HG02870 (cell line): ENCODE results near the gene TUSC1.
"Not testable (repeated sequence)": the region's sequence is repeated elsewhere in the genome, so short reads cannot be mapped to it uniquely, and the experiment has no call there.

Experiments
- ATAC-seq: cut with Tn5 transposase; IDR thresholded peaks from one replicate; pipeline ENCODE4 v1.9.1; 2021; ENCODE audit warnings: mild to moderate bottlenecking, moderate library complexity; ENCODE audit not compliant: unreplicated experiment

TUSC1 gene

DNA sequence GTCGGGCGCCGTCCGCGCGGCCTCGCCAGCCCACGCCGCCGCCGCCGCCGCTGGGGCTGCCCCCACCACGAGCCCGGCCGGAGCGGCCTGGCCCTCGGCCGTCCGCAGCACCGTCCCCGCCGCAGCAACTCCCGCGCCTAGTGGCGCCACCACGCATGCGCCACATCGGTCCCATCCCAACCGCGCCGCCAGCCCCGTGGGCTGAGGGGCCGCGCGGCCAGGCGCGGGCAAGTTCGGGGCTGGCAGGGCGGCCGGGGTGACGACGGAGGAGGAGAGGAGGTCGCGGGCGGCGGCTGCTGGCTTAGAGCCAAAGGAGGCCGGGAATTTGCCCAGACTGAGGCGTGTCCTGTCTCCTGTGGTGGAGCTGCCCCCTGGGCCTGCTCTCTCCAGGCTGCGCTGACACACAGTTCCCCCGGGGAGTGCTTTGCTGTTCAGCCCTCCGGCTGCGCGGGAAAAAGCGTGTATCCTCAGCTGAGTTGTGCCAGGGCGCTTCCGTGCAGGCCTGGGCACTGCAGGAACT lies at the start of gene TUSC1:
Gene TUSC1 (minus strand): TSS at position 298 of the 520 bp plus-strand sequence. CDS start 132 bp downstream, at position 166.
- no peak for ATAC-seq

DNA sequence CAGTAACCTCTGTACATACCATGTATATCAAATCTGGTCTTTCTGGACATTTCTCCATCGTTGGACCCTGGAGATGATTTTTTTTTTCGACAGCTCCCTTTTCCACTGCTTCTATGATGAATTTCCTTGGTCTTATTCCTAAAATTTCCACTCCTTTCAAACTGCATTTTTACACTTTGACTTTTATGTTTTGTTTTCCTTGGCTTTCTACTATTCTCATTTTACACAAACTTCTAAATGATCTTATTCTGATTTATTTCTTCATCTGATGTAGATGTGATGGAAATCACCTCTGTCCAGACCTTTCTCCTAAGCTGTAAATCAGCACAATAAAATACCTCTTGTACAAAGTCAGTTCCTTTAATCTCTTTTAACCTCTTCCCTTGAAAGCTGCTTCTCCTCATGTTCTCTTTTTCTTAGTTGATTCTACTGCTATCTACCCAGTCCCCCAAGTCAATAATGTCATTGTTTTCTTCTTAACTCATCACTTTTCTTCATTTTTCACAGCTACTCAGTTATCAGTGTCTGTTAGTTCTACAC lies 48.7 kb upstream of the TUSC1 start:
- ATAC-seq = no peak

DNA sequence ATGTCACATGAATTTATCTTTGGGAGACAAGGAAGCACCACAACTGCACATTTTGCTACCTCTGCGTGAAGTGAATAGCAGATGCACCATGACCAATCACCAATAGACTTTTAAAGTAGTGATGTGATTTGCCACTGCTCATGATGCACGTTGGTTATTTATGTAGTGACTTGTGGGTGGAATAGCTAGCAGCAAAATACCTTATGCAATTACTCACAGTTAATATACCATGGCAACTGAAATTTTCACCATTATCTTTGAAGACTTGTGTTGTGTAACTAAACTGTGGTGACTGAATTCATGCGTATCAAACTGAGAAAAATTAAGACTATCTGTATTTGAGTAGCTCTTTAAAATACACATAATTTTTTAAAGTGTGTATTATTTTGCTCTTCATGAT lies 46.2 kb upstream of the TUSC1 start:
- ATAC-seq = no peak

DNA sequence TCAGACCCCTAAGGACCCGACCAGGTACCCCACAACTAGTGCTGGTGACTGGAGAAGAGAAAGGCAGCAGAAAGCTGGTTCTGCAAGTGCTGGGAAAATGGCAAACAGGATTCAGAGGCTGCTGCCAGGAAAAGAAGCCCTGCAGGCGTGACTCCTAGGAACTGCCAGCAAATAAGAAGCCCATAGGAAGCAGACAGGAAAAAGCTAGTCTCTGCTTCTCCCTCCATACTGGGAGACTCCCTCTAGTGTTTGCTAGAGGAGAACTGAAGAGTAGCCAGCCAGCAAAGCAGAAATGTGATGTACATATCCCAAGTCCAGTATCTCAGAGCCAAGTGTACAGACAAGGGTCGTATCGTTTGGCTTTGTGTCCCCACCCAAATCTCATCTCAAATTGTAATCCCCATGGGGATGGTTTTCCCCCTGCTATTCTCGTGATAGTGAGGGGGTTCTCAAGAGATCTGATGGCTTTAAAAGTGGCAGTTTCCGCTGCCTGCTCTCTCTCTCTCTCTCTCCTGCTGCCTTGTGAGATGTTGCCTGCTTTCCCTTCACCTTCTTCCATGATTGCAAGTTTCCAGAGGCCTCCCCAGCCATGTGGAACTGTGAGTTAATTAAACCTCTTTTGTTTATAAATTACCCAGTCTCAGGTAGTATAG lies 38.1 kb upstream of the TUSC1 start:
- no peak for ATAC-seq

DNA sequence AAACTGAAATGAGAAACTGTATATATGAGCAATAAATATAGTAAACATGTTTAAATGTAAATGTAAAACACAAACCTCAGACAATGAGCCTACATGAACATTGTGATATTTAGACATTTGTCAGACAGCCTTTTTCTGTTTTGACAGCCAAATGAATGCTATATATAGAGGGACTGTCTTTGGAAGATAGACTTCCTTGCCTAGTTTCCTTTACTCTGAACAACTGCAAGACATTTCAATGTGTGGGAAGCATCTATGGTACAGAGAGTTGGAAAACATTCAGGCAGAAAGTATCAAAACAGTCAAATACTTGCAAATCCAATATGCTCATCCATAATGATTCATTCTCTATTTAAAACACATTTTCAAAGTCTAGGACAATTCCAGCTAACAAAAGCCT lies 31.7 kb upstream of the TUSC1 start:
- no peak for ATAC-seq

DNA sequence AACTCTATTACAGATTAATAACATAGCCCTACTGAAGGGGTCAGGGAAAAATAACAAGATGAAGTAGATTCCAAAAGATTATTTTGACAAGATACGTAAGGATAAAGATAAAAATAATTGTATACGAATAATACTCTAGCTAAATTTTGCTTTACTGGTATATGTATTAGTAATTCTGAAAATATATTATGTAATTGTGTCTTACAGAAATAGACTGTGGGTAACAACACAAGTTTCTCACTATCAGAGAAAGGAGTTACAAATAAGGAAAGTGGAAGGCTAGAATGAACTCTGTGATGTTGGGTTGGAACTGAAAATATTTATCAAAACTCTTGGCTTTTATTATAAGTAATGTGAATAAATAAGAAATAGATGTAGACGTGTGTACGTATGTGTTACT lies 26.6 kb upstream of the TUSC1 start:
- no peak for ATAC-seq

DNA sequence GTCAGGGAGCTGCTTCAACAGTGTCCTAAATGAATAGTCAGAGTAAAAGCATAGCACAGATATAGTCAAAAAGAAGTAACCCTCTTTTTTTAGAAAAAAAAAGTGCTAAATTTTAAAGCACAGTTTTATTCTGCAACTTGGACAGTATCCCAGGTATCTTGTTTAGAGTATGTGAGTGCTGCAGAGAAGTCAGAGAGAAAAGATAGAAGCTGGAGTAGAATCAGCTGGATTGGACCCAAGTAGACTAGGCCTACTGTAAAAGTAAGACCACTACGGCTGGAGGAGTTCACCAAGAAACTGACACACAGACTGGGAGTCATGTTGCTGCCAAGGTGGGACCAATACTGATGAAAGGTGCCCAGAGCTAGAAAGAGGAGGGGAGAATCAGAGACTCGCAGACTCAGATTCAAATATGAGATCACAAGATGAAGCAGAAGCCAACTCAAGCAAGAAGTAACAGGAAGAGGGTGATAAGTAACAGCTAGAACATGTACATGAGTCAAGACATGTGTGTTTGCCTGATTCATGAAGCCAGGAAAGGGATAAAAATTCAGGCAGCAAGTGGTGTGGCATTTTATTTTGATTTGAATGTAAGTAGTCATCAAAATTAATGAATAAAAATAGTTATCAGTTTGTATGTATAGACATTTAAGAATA lies 25.6 kb upstream of the TUSC1 start:
- no peak for ATAC-seq

DNA sequence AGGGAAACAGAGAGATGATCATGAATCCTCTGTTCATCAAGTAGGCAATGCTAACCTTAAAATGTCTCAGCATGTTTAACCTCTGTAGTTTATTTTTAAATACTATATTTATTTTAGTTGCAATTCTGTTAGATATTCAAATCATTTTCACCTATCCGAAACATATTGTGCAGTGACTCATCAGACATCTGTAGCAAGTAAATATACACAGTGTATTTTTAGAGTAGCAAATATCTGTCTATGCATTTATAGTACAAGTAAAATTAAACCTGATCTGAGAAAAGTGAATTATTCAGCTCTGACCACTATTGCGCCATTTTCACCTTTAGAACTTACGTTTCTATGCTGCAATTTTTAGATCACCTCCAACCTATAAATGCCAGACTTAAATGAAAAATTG lies 24.3 kb upstream of the TUSC1 start:
- no peak for ATAC-seq

DNA sequence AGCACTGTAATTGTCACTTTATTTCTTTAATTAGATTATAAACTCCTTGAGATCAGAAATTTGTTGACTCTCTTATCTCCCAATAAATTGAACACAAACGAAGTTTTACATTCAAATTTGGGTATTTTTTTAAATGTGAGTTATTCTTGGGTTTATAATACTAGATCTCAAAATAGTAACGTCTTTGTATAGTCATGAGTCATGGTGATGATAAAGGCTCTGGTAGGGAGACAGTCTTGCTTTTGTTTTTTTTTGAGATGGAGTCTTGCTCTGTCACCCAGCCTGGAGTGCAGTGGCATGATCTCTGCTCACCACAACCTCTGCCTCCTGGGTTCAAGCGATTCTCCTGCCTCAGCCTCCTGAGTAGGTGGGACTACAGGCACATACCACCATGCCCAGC lies 22.7 kb upstream of the TUSC1 start:
- ATAC-seq = not testable (repeated sequence)

DNA sequence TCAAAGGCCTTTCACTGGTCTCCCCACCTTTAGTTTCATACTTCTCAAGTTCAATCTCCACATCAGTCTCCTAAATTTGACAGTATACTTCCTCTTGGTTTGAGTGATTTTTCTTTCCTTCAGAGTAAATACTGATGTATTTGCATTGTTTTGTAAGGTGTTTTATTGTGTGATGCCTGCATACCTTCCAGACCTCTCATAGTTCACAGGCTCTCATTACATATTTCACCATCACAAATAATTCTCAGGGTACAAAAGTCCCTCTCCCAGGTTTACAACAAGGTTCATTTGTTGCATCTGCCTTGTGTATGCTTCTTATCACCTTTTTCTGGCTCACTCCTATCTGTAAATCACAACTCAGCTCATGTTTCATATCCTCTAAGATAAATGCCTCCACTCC lies 22.2 kb upstream of the TUSC1 start:
- ATAC-seq = no peak

DNA sequence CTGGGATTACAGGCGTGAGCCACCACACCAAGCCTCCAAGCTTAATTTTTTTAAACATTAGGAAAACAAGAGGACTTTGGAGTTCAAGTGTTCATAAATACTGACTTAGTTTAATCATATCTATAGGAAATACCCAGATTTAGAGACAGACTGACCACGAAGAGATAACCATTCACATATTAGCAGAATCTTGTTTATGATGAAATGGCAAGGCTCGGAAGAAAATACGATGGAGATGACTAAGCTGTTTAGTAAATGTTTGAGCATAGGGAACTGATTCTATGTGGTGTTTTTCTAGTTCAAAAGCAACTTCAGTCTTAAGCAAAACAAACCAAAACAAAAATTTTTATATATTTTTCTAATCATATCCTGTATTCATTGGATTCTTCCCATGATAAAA lies 13.5 kb upstream of the TUSC1 start:
- no peak for ATAC-seq

DNA sequence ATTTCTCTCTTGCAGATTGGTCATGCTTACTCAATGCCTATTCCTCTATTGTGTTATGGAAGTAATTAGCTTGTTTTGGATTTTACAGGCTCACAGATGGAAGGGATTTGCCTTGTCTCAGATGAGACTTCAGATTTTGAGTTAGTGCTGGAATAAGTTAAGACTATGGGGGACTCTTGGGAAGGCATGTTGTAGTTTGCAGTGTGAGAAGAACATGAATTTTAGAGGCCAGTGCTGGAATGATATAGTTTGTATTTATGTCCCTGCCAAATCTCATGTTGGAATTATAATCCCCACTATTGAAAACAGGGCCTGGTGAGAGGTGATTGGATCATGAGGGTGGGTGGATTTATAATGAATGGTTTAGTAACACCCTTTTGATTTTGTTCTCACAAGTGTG lies 6.1 kb upstream of the TUSC1 start:
- no peak for ATAC-seq

DNA sequence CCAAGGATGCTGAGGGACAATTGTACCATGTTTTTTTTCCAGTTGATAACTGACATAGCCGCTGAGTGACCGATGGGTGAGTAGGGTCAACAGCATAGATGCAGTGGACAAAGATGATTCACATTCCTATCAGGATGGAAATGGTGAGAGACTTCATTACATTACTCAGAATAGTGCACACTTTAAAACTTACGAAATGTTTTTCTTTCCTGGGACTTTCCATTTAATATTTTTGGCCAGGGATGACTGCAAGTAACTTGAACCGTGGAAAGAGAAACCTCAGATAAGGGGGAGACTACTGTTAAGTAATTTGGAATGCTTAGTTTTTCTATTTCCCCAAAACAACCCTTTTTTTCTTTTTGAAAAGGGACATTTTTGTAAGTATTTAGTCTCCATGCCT lies 3.0 kb upstream of the TUSC1 start:
- no peak for ATAC-seq

DNA sequence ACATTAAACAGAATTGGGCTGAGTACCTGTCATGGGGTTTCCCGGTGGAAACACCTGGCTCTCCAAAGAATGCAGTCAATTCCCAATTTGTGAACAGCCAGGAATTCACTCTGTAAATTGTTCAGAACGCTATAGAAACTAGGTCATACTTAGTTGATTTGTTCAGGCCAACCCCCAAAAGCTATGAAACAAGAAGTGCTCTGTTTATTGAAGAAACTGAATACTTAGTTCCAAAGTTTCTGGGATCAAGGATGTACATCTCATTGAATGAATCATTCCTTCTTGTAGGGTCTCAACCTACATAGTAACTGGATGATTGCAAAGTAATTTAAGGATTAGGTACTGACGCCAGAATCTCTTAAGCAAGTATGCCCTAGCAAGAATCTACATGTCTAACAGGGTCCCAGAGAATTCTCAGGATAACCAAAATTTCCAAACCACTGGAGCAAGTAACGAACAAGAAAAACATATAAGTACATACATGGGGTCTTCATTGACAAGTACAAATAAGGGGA lies 659 bp upstream of the TUSC1 start:
- no peak for ATAC-seq

DNA sequence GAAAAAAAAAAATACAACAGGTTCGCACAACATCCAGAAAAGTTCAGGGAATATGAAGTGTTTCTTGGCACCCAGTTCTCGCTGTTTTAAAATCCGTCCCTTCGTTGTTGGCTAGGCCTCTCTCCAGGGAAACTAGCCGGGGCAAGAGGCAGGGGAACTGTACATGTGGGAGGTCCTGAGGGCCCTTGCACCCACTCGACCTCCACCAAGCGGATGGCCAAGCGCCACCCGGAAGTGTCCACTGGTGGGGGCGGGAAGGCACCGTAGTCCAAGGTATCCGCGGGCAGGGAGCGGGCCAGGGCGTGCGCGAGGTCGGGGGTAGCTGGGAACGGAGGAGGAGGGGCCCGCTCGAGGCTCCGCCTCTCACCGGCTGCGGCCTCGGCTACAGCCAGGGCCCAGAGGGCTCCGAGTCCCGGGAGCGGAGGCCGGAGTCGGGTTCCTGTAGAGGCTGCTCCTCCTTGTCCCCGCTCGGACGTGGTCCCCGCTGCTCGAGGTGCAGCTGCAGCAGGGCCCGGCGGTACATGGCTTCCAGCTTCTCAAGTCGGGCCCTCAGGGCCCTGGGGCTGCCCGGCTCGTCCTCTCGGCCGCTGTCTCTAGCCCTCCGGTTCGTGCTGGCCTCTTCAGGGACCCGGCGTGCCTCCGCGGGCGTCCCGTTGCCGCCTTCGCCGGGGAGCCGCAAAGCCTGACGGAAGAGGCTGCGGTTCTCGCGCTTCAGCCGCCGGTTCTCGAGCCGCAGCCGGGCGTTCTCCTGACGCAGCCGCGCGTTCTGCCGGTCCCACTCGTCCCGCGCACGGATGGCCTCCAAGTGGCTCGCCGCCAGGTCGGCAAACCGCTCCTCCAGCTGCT lies 720 bp downstream of the TUSC1 start:
- no peak for ATAC-seq

DNA sequence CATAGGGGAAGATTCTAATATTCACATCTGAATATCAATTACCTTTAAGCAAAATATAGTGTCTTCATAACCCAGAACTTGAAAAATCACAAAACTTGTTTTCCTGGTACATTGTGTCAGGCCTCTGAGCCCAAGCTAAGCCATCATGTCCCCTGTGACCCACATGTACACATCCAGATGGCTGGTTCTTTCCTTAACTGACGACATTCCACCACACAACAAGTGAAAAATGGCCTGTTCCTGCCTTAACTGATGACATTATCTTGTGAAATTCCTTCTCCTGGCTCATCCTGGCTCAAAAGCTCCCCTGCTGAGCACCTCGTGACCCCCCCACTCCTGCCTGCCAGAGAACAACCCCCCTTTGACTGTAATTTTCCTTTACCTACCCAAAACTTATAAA lies 2.4 kb downstream of the TUSC1 start:
- not testable (repeated sequence) for ATAC-seq

DNA sequence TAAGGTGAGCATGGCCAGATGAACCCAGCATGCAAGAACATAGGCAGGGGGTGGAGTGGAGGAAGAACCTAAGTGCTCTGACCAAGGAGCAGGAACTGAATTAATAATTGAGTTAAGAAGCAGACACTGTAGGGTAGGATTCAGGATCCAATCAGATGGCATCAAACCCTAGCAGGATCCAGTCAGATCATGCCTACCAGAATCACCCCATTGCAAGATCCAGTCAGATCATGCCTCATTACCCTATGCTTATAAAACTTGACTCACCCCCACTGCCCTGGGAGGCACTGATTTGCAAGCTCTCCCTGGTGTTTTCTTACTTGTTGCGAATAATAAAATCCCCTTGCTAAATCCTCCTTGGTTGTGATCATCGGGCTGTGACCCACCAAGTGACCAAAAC lies 19.7 kb downstream of the TUSC1 start:
- no peak for ATAC-seq

DNA sequence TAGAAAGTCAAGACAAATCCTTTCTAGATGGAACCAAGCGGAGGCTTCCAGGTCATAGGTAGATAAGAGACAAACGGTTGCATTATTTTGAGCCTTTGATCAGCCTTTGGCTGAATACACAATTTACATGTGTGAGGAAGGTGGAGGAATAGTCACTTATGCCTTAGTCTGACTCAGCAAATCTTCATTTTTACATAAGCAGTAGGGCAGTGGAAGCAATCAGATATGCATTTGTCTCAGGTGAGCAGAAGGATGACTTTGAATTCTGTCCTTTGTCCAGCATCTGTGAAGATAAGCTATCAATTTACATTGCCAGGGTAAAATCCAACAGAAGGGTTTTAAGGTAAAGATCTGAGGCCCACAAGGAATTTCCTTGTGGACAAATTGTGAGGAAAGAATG lies 23.8 kb downstream of the TUSC1 start:
- no peak for ATAC-seq

DNA sequence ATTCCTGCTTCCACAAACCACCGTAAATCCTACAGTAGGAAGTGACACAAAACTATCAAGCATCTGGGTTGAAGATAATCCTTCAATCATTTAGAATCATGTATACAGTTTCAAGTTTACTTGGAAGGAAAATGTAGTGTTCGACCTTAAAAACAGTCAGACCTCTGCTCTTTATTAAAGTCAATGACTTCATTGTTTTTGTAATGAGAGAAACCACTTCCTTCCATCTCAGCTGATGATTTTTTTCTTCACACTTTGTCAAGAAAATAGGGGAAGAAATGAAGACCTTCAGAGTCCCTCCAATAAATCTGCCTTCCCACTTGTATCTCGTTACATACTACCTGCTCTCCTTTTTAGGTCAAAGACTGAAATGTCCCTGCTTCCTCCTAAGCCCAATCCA lies 30.1 kb downstream of the TUSC1 start:
- no peak for ATAC-seq

DNA sequence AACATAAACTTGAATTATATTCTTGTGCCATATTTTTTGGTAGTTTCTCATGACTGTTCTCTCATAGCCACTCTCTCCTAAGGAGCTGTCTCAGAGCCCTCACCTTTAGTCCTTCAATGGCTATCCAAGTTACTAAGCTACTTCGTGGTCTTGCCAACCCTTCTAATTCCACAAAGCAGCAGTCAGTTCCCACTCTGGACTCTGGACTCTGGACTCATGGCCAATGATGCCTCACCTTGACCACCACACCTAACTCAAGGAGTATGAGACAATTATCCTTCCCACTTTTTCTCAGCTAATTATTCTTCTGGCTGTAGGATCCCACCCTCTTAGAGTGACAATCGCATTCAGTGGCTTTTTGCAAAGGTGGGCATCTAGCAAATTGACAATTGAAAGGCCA lies 42.2 kb downstream of the TUSC1 start:
- no peak for ATAC-seq

DNA sequence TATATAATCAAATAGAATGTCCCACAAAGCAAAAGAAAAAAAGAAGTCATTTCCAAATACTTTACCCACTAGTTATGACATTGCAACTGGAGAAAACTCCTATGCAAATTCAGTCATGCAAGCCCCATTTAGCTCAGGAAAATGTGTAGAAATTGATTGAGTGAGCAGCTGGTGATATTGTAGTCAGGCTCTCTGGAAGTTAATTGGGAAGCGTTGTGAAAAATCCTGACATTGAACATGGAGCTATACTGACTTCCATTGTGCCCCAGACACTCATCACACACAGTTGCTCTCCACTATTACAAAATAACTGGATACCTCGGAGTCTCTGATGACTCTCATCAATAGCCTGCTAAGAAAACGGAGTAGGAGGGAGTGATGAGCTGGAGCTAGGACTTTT lies 49.0 kb downstream of the TUSC1 start:
- ATAC-seq = no peak
